Measurements from ENCODE around the gene UNC5B.

Gene UNC5B

DNA sequence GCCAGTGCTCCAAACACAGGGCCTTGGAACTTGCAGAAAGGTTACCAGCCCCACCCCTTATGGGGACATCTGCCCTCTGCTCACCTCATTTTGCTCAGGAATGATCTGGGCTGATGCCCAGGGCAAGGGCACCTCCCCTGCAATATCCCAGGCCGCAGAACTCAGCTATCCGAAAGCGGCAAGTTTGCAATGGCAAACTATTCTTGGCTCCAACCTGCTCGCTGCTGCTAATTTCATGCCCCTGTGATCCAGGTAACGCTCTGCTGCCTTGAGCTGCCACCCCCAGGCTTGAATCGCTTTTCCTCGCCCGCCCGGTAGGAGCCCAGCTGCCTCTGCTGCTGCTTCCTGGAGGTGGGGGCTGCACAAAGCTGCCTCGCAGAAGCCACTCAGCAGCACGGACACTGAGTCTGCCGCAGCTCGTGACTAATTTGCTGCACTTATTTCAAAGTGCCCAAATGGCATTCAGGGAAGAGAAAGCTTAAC is 124.9 kb downstream of the UNC5B start:
- DNase-seq (ENCODE audit: insufficient read length, low spot score) (no peak), FAIRE-seq (no peak)
- TF ChIP-seq SPI1 (IDR thresholded peaks at IDR 0.05; ENCODE audit: low read depth, low read length) (no peak), POLR2A (IDR thresholded peaks at IDR 0.05; ENCODE audit: low read depth, low read length) (no peak), POU2F2 (IDR thresholded peaks at IDR 0.05; ENCODE audit: low read depth, low read length) (no peak), TAF1 (IDR thresholded peaks at IDR 0.05; ENCODE audit: low read depth, low read length) (no peak), PAX5 (IDR thresholded peaks at IDR 0.05; ENCODE audit: insufficient read depth, low read length, severe bottlenecking) (no peak), POLR2AphosphoS5 (IDR thresholded peaks at IDR 0.05; ENCODE audit: low read depth, low read length) (no peak)

DNA sequence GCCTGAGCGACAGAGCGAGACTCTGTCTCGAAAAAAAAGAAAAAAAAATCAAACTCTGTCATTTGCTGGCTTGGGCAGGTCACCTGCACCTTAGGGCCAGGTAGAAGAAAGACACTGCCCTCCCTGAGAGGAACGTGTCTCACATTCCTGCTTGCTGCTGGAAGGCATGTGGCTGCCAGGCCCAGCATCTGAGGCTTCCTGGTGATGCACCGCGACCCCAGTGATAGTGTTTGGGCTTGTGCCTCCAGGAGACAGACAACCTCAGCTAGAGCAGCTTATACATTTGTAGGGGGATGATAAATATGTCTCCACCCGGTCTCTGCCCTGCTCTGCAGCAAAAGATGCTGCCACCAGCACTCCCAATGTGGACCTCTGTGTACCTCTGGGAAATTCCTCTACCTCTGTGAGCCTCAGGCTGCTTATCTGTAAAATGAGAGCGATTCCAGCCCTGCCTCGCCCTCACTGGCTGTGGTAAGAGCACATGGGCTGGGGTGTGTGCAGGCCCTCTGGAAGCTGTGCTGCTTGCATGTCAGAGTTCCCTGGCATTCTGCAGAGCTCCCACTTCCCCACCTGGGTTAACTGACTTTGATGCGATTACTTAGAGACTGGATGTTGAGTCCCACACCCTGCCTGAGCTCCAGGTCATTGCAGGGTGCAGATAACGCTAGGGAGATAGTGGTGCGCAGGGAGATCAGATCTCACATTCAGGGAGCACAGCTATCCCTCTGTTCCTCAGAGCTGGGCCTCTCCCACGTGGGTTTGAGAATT is 126.5 kb downstream of the UNC5B start:
- TF ChIP-seq POLR2AphosphoS5 (IDR thresholded peaks at IDR 0.05; ENCODE audit: low read depth, low read length): no peak
- no peak for TF ChIP-seq SPI1 (IDR thresholded peaks at IDR 0.05; ENCODE audit: low read depth, low read length)
- TF ChIP-seq POLR2A (IDR thresholded peaks at IDR 0.05; ENCODE audit: low read depth, low read length): no peak
- no peak for TF ChIP-seq PAX5 (IDR thresholded peaks at IDR 0.05; ENCODE audit: insufficient read depth, low read length, severe bottlenecking)
- no peak for TF ChIP-seq POU2F2 (IDR thresholded peaks at IDR 0.05; ENCODE audit: low read depth, low read length)
- DNase-seq (ENCODE audit: insufficient read length, low spot score) (no peak), FAIRE-seq (no peak)

DNA sequence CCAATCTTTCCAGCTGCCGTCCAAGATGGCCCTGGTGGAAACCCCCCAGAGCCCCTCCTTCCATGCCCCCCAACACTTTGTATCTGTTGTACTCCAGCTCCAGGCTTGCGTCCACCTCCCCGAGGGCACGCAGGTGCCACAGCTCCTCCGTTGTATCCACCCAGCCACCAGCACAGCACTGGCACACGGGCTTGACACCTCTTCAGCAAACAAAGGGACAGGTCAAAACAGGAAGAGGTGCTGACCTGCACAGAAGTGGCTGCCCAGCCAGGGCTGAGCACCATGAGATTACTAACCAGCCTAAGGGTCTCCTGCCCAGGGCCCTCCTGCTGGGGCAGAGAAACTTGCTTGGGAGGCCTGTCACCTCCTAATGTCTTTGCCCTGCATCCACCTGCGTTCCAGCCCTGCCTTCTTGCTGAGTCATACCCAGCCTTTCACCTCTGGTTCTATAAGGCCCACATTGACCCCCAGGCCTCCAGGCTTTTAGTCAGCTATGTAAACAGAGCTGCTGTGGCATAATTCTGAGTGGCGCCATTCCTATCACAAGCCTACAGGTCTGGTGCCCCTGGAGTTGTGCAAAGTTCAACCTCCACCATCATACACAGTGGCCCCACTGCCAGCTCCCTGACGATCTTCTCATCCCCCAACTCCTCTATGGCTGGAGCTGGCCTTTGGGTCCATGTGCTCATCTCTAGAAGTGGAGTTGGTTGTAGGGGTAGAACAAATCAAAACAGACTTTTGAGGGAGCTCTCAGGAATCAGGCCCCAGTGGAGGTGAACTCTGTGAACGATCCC is 127.6 kb downstream of the UNC5B start:
- DNase-seq (ENCODE audit: insufficient read length, low spot score): no peak
- FAIRE-seq: no peak
- TF ChIP-seq PAX5 (IDR thresholded peaks at IDR 0.05; ENCODE audit: insufficient read depth, low read length, severe bottlenecking) (no peak), POU2F2 (IDR thresholded peaks at IDR 0.05; ENCODE audit: low read depth, low read length) (no peak), TAF1 (IDR thresholded peaks at IDR 0.05; ENCODE audit: low read depth, low read length) (no peak), POLR2A (IDR thresholded peaks at IDR 0.05; ENCODE audit: low read depth, low read length) (no peak), SPI1 (IDR thresholded peaks at IDR 0.05; ENCODE audit: low read depth, low read length) (no peak), POLR2AphosphoS5 (IDR thresholded peaks at IDR 0.05; ENCODE audit: low read depth, low read length) (no peak)

DNA sequence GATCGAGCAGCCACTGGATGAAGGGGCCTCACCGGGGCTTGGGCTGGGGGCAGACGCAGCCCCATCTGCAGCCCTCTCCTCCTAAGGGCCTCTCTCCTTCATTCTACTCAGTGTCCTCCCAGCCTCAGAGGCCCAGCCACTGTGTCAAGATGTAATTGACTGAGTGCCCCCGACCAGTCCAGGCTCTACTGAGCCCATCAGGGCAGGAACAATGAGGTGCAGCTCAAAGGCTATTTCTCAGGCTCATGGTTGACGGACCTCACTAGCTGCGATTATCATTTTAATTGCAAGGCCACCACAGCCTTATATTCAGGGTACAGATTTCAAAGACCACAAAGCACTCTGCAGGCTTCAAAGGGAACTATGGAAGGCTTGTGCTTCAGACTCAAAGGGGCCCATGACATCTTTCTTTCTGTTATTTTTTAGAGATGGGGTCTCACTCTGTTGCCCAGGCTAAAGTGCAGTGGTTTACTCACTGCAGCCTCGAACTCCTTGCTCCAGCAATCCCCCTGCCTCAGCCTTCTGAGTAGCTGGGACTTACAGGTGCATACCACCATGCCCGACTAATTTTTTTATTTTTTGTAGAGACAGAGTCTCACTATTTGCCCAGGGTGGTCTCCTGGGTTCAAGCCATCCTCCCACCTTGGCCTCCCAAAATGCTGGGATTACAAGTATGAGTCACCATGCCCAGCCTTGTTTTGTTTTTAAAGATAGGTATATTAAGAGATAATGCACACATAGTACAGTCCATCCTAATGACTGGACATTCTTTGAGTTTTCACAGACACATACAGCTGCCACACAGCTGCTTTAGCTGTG is 130.4 kb downstream of the UNC5B start:
- TF ChIP-seq PAX5 (IDR thresholded peaks at IDR 0.05; ENCODE audit: insufficient read depth, low read length, severe bottlenecking): no peak
- FAIRE-seq (no peak), DNase-seq (ENCODE audit: insufficient read length, low spot score) (no peak)

- no peak for DNase-seq (ENCODE audit: insufficient read length, low spot score)
- TF ChIP-seq TAF1 (IDR thresholded peaks at IDR 0.05; ENCODE audit: low read depth, low read length): no peak
- no peak for TF ChIP-seq POLR2AphosphoS5 (IDR thresholded peaks at IDR 0.05; ENCODE audit: low read depth, low read length)
- TF ChIP-seq PAX5 (IDR thresholded peaks at IDR 0.05; ENCODE audit: insufficient read depth, low read length, severe bottlenecking): no peak
- TF ChIP-seq POLR2A (IDR thresholded peaks at IDR 0.05; ENCODE audit: low read depth, low read length): no peak
- no peak for TF ChIP-seq POU2F2 (IDR thresholded peaks at IDR 0.05; ENCODE audit: low read depth, low read length)
- TF ChIP-seq SPI1 (IDR thresholded peaks at IDR 0.05; ENCODE audit: low read depth, low read length): no peak
- no peak for FAIRE-seq
These were observed 131.0 kb downstream of the UNC5B start for GRCh38 chr10:71343392-71343773.

DNA sequence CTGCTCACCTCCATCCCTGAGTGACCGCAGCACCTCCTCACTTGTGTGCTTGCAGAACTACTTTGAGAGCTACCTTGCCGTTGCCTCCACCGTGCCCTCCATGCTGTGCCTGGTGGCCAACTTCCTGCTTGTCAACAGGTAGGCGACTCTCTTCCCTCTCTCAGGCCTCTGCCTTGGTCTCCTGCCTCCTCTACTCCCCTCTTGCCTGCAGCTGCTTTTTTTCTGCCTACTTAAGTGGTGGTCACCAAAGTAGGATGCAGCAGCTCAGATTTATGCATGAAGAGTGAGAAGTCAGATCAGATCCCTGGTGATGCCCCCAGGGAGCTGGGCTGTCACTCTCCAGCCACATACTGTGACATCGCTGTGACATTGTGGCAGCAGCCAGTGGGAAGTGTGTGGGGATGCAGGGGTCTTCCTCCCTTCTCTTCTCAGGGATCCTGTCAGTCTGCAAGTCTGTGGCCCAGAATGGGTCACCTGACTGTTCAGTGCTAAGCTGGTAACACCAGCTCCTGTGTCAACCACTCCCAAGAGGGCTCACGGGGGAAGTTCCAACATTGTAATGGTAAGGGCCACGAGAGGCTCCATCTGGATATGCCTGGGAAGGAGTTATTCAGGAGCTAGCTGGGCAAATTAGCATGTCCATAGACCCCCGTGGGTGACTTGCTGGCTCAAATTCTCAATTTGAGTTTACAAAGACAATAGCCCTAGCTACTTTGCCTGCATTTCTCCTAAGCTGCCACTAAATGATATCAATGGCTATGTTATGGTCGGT is 132.0 kb downstream of the UNC5B start:
- FAIRE-seq (no peak), DNase-seq (ENCODE audit: insufficient read length, low spot score) (no peak)
- no peak for TF ChIP-seq PAX5 (IDR thresholded peaks at IDR 0.05; ENCODE audit: insufficient read depth, low read length, severe bottlenecking)
- no peak for TF ChIP-seq POU2F2 (IDR thresholded peaks at IDR 0.05; ENCODE audit: low read depth, low read length)
- no peak for TF ChIP-seq TAF1 (IDR thresholded peaks at IDR 0.05; ENCODE audit: low read depth, low read length)
- no peak for TF ChIP-seq POLR2AphosphoS5 (IDR thresholded peaks at IDR 0.05; ENCODE audit: low read depth, low read length)
- no peak for TF ChIP-seq SPI1 (IDR thresholded peaks at IDR 0.05; ENCODE audit: low read depth, low read length)

DNA sequence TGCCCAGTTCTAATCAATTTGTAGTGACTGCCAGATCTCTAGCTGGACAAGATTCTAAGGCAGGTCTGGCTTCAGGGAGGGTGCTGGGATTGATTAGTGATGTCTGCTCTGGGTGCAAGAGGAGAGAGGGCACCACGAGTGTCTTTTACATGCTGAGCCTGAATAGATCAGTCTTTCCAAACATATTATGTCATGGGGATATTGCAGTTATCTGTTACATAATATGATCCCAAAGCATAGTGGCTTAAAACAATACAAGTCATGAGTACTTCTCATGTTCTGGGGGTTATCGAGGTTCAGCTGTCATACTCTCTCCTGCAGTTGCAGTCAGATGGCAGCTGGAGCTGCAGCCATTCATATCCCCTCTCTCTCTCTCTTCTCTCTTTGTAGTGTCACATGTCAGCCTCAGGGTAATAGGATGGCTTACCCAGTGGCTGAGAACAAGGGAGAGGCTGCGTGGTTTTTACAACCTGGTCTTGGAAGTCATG is 132.7 kb downstream of the UNC5B start:
- no peak for FAIRE-seq
- no peak for DNase-seq (ENCODE audit: insufficient read length, low spot score)
- TF ChIP-seq TAF1 (IDR thresholded peaks at IDR 0.05; ENCODE audit: low read depth, low read length) (no peak), SPI1 (IDR thresholded peaks at IDR 0.05; ENCODE audit: low read depth, low read length) (no peak), POLR2A (IDR thresholded peaks at IDR 0.05; ENCODE audit: low read depth, low read length) (no peak), POLR2AphosphoS5 (IDR thresholded peaks at IDR 0.05; ENCODE audit: low read depth, low read length) (no peak), PAX5 (IDR thresholded peaks at IDR 0.05; ENCODE audit: insufficient read depth, low read length, severe bottlenecking) (no peak), POU2F2 (IDR thresholded peaks at IDR 0.05; ENCODE audit: low read depth, low read length) (no peak)

DNA sequence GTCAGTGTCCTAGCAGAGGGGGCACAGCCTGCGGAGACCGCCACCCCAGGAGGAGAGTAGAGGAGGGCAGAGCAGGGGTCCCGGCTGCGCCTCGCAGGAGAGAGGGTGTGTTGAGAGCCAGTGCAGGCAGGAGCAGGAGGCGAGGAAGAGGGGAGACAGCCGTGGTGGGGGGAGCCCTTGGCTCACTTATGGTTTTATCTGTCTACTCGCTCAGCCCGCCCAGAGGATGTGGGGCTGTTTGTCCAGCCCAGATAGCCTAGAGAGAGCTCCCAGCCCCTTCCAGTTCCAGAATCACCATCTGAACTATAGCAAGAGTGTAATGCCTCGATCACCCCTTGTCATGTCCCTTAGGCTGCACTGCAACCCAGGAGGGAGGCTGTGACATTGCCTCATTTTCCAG is 133.3 kb downstream of the UNC5B start:
- DNase-seq (ENCODE audit: insufficient read length, low spot score) (no peak), FAIRE-seq (no peak)
- TF ChIP-seq POLR2AphosphoS5 (IDR thresholded peaks at IDR 0.05; ENCODE audit: low read depth, low read length) (no peak), PAX5 (IDR thresholded peaks at IDR 0.05; ENCODE audit: insufficient read depth, low read length, severe bottlenecking) (no peak), TAF1 (IDR thresholded peaks at IDR 0.05; ENCODE audit: low read depth, low read length) (no peak), POU2F2 (IDR thresholded peaks at IDR 0.05; ENCODE audit: low read depth, low read length) (no peak), POLR2A (IDR thresholded peaks at IDR 0.05; ENCODE audit: low read depth, low read length) (no peak), SPI1 (IDR thresholded peaks at IDR 0.05; ENCODE audit: low read depth, low read length) (no peak)
